ENCODE measurements around the gene KRTAP4-6.
"Not testable (repeated sequence)": the region's sequence is repeated elsewhere in the genome, so short reads cannot be mapped to it uniquely, and the experiment has no call there.

KRTAP4-6 gene

GRCh38 chr17:41107941-41108450 lies 32.3 kb downstream of the KRTAP4-6 start:
- no peak for DNase-seq (ENCODE audit: low read depth, low spot score)

DNA sequence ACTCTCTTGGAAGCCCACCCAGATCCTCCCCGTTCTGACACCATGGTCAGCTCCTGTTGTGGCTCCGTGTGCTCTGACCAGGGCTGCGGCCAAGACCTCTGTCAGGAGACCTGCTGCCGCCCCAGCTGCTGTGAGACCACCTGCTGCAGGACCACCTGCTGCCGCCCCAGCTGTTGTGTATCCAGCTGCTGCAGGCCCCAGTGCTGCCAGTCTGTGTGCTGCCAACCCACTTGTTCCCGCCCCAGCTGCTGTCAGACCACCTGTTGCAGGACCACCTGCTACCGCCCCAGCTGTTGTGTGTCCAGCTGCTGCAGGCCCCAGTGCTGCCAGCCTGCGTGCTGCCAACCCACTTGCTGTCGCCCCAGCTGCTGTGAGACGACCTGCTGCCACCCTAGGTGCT lies 35.0 kb downstream of the KRTAP4-6 start, which contains the start of gene KRTAP4-9:
Gene KRTAP4-9, plus strand, starts transcription at position 43 of the 400 bp plus-strand sequence. Its CDS starts 0 bp downstream, at position 43.
- not testable (repeated sequence) for DNase-seq (ENCODE audit: low read depth, low spot score)

DNA sequence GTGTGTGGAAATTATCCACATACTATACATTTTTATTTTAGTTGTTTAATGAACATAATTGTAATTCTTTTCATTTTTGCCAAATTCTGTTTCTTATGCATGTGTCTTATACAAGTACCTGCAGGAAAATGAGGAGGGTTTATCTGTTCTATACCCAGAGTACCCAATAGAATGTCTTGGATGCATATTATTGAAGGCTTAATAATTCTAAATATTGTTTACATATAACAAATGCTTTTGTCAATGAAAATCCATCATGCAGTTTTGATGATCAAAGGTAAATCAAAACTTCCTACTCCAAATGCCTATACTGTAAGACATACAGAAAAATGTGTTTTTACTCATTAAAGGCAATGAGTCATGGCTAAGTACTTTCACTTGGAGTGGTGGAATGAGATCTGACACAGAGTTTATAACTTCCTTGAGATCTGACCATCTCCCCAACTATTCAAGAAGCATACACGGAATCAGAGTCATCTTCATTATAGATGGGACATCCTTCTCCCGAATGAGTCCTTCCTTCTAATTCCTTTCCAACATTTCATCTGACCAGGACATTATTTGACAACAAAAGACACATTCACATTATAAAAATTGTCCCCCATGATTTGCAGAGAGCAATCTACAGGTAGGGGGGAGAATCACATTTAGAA lies 35.8 kb downstream of the KRTAP4-6 start:
- DNase-seq (ENCODE audit: low read depth, low spot score), result not testable (repeated sequence)

DNA sequence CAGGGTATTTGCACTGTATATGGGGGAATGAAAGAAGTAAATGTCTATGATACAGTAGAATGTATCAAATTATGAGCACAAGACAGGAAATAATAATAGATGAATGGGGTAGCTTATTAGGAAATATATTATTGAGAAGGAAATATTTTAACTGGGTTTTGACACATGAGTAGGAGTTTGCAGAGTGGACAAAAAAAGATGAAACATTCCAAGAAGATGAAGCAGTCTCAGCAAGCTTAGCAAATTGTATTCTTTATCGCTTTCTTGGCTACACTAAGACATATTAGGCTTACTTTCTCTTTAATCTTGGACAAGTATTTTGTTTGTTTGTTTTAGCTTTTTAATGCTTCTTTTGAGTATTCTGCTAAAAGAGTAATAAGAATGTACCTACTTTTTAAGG lies 36.4 kb downstream of the KRTAP4-6 start:
- no peak for DNase-seq (ENCODE audit: low read depth, low spot score)

GRCh38 chr17:41101586-41102259 lies 38.6 kb downstream of the KRTAP4-6 start, which contains the start of gene KRTAP4-16:
TSS of gene KRTAP4-16 (minus strand) at chr17:41102209. CDS start at chr17:41102209, 0 bp downstream.
- no peak for DNase-seq (ENCODE audit: low read depth, low spot score)

DNA sequence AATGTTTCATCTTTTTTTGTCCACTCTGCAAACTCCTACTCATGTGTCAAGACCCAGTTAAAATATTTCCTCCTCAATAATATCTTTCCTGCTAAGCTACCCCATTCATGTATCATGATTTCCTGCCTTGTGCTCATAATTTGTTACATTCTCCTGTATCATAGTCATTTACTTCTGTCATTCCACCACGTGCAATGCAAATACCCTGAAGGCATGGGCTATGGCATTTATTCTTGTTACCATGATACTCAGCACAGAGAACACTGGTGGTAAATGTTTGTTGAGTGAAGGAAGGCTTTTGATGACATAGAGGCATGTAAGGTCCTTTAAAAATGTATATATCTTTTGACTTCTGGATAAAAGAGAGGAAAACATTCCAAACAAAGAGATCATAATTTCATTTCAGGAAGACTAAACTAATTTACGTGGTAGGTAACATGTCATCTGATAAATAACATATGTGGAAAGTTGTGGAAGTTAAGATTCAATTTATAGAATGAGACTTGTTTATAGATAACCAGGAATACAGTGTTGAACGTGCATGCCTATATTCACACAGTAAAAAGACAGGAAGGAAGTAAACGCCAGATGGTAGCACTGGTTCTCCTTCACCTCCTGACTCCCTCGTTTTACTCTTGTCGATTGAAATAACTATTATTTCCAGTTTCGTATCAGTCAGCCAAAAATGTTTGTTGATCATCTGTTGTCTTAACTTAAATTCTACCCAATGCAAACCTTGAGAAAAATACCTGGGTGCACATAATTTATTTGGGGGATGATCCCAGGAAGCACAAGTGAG lies 40.5 kb downstream of the KRTAP4-6 start:
- not testable (repeated sequence) for DNase-seq (ENCODE audit: low read depth, low spot score)

GRCh38 chr17:41098481-41098880 lies 41.9 kb downstream of the KRTAP4-6 start:
- DNase-seq (ENCODE audit: low read depth, low spot score), result no peak

DNA sequence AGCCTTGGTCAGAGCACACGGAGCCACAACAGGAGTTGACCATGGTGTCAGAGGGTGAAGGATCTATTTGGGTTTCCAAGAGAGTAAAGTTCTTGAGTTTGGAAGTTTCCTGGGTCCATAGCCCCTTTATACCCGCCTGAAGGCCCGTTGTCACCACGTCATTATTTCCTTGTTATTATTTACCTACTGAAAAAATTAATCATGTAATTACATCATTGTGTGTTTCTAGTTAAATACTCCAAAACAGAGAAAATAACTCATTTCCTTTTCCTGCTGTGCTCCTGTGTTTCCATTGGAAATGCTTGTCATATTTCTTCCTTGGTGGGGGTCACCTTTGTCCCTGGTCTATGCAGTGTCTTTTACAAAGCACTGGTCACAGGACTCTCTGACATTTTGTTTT lies 42.3 kb downstream of the KRTAP4-6 start, which contains the start of gene KRTAP4-8:
Gene KRTAP4-8, minus strand, starts transcription at position 101 of the 400 bp plus-strand sequence. Its CDS starts 58 bp downstream, at position 43.
- DNase-seq (ENCODE audit: low read depth, low spot score), result no peak

- no peak for DNase-seq (ENCODE audit: low read depth, low spot score)
Observed at GRCh38 chr17:41096055-41096454, 44.3 kb downstream of the KRTAP4-6 start.
